Ishikawa (cell line): Measurements from ENCODE around the gene KRTAP20-1.

Source experiments
- MAX ChIP-seq: IDR thresholded peaks from 2 replicates; pipeline ENCODE4 v1.6.1; 2012
- RAD21 ChIP-seq: IDR thresholded peaks from 2 replicates; pipeline ENCODE4 v1.6.1; 2012; ENCODE audit warnings: low read depth
- REST ChIP-seq: IDR thresholded peaks from 2 replicates; pipeline ENCODE4 v1.6.1; 2012; ENCODE audit warnings: low read depth, mild to moderate bottlenecking
- TAF1 ChIP-seq: IDR thresholded peaks from 2 replicates; pipeline ENCODE4 v1.6.1; 2012; ENCODE audit warnings: low read depth, mild to moderate bottlenecking
- TCF12 ChIP-seq: IDR thresholded peaks from 2 replicates; pipeline ENCODE4 v1.6.1; 2012; ENCODE audit warnings: low read depth
- TEAD4 ChIP-seq: IDR thresholded peaks from 2 replicates; pipeline ENCODE4 v1.6.1; 2012
- USF1 ChIP-seq: IDR thresholded peaks from 2 replicates; pipeline ENCODE4 v1.6.1; 2012
- YY1 ChIP-seq: IDR thresholded peaks from 2 replicates; pipeline ENCODE4 v1.6.1; 2012; ENCODE audit warnings: low read depth
- ZBTB7A ChIP-seq: IDR thresholded peaks from 2 replicates; pipeline ENCODE4 v1.6.1; 2012; ENCODE audit warnings: low read depth

GRCh38 chr21:30628109-30628508, 11.9 kb downstream of the KRTAP20-1 start:
- TF ChIP-seq YY1 = no peak
- no peak for TF ChIP-seq RAD21
- 0 out of 2 replicates have a peak, but pooled peaks have one; percentile 21 for TF ChIP-seq REST
- TF ChIP-seq TCF12 = no peak
- no peak for TF ChIP-seq ZBTB7A
- no peak for TF ChIP-seq USF1
- TF ChIP-seq MAX = no peak
- TF ChIP-seq TAF1 = no peak
- TF ChIP-seq TEAD4 = no peak
